ENCODE results near the gene CCDC39.

DNA sequence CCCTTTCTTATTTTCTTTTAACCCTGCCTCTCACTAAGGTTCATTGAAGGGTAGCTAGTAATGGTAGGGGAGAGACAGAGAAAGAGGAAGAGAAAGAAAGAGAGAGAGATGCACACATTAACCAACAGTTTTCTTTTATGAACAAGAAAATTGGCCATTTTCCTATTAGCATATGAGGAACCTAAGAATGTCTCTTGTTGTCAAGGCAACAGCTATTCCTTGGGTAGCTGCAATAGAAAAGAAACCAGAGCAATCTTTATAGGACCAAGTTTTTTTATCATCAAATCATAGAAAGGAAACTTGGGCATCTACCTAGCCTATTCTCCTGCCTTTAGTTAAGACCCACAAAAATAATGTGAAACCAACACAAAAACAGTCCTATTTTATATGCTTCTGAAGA lies 15.0 kb upstream of the CCDC39 start:
- TF ChIP-seq, protein P1, sequence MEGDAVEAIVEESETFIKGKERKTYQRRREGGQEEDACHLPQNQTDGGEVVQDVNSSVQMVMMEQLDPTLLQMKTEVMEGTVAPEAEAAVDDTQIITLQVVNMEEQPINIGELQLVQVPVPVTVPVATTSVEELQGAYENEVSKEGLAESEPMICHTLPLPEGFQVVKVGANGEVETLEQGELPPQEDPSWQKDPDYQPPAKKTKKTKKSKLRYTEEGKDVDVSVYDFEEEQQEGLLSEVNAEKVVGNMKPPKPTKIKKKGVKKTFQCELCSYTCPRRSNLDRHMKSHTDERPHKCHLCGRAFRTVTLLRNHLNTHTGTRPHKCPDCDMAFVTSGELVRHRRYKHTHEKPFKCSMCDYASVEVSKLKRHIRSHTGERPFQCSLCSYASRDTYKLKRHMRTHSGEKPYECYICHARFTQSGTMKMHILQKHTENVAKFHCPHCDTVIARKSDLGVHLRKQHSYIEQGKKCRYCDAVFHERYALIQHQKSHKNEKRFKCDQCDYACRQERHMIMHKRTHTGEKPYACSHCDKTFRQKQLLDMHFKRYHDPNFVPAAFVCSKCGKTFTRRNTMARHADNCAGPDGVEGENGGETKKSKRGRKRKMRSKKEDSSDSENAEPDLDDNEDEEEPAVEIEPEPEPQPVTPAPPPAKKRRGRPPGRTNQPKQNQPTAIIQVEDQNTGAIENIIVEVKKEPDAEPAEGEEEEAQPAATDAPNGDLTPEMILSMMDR (IDR thresholded peaks at IDR 0.05): no peak
- no peak for TF ChIP-seq EP300 (IDR thresholded peaks at IDR 0.05)
